Body of pancreas (tissue), 4 donors: ENCODE results near the gene SPACA6. TPM values are rescaled to one million over a fixed set of nuclear protein-coding genes. Genes with fewer than 3 reads are reported as not detected.
"Not testable (repeated sequence)": the region's sequence is repeated elsewhere in the genome, so short reads cannot be mapped to it uniquely, and the experiment has no call there.

ENCODE experiments used
- ATAC-seq: fragments of 150-250 bp; one replicate; pipeline ENCODE4 v1.9.1; 2016
- DNase-seq, 4 donors: peaks; one replicate each; pipeline ENCODE4 v3.0.0-alpha.2; 2019
- H3K27ac ChIP-seq, 4 donors: fragments of 200-600 bp; sonication (generic); 1 replicate in 3 of 4; 2 replicates in 1 of 4; pipeline versions ENCODE4 v1.5.1 to v1.6.1; 2016 to 2019; ENCODE audit warnings: mild to moderate bottlenecking in 1 of 4, mixed read lengths in 1 of 4, moderate library complexity in 1 of 4
- H3K27me3 ChIP-seq, 2 donors: fragments of 200-600 bp; sonication (generic); one replicate each; pipeline ENCODE4 v1.6.0; 2016; ENCODE audit warnings: mild to moderate bottlenecking in 1 of 2
- H3K36me3 ChIP-seq, 2 donors: fragments of 200-600 bp; sonication (generic); replicated peaks in 1 of 2; 2 replicates each; pipeline ENCODE4 v1.5.1; 2016; ENCODE audit warnings: low read depth in 2 of 2; ENCODE audit not compliant: insufficient read depth in 1 of 2
- H3K4me1 ChIP-seq: fragments of 200-600 bp; sonication (generic); one replicate; pipeline ENCODE4 v1.6.0; 2016
- H3K4me3 ChIP-seq, 2 donors: fragments of 200-600 bp; sonication (generic); 1 replicate in 1 of 2; 2 replicates in 1 of 2; pipeline ENCODE4 v1.5.1; 2016 to 2019
- H3K9me3 ChIP-seq, 3 donors: fragments of 200-600 bp; sonication (generic); 1 replicate in 2 of 3; 2 replicates in 1 of 3; pipeline ENCODE4 v1.5.1; 2016
- CTCF ChIP-seq, 7 experiments: fragments of 450-650 bp in 4 of 7; fragments of 200-600 bp in 3 of 7; sonication (generic) in 3 of 7; IDR thresholded peaks; one replicate each; pipeline ENCODE4 v1.5.1; 2016 to 2019; ENCODE audit warnings: antibody characterized with exemption in 7 of 7
- POLR2A ChIP-seq, 3 donors: fragments of 450-650 bp; IDR thresholded peaks; one replicate each; pipeline ENCODE4 v1.6.1; 2016; ENCODE audit warnings: antibody characterized with exemption in 3 of 3, mild to moderate bottlenecking in 2 of 3
- WGBS, 2 donors: methylation state at CpG; one replicate each; pipeline ENCODE4 v1.1.5; 2017; 5-methylcytosine and 5-hydroxymethylcytosine counted together
- intact Hi-C: fragments of 100-400 bp; cut with DNase I; formaldehyde crosslinking; loops from one replicate; pipeline ENCODE4 v1.15.1; 2023
- total RNA-seq, 2 donors: library from RNA; depleted of rRNA; stranded (reverse); fragments of >200 nt; gene quantifications; one replicate each; pipeline ENCODE4 v1.1.0, GENCODE V29; 2016

The SPACA6 gene
- 10 to 100 TPM in 1 of 2 donors, 1 to 10 TPM in 1; 7.9 to 16.3 TPM for total RNA-seq

GRCh38 chr19:51693260-51693659 lies at the start of gene SPACA6:
Gene SPACA6 (plus strand): TSS chr19:51693330. CDS start chr19:51693527, 197 bp downstream.
- H3K36me3 ChIP-seq: no peaks in the 10 kb centered on the region
- ATAC-seq: no peak

GRCh38 chr19:51644636-51645271 lies 48.4 kb upstream of the SPACA6 start:
- TF ChIP-seq CTCF (IDR thresholded peaks at IDR 0.05): no peak
- no peak for TF ChIP-seq POLR2A (IDR thresholded peaks at IDR 0.05)
- no peak overlapping the region for H3K4me3 ChIP-seq
- intact Hi-C loops: no loop called here
- 26 to 33% methylated on average over 10 to 11 of the region's 11 CpGs for WGBS, 2 donors
- H3K4me1 ChIP-seq: no peaks in the 10 kb centered on the region
- ATAC-seq: no peak
- H3K27me3 ChIP-seq: peaks cover 0 to 5% of the 10 kb centered on the region in 2 donors
- H3K36me3 ChIP-seq: no peaks in the 10 kb centered on the region
- DNase-seq: peak in 1 of 4 donors; percentile 32
- no peaks in the 10 kb centered on the region for H3K9me3 ChIP-seq
- H3K27ac ChIP-seq: no peak overlapping the region

More at GRCh38 chr19:51693260-51693659, at the start of gene SPACA6:
- 73 to 80% methylated on average over 2 to 8 of the region's 8 CpGs for WGBS, 2 donors
- intact Hi-C loops: loop anchor here (10.0 kb wide), 1 partner anchor 98 kb away; no protein-coding TSS in a partner anchor
- Histone ChIP-seq H3K27me3 (no peaks in the 10 kb centered on the region), H3K9me3 (no peaks in the 10 kb centered on the region), H3K4me1 (peaks cover 21% of the 10 kb centered on the region), H3K4me3 (no peak within 1 kb of the TSS), H3K27ac (peak within 1 kb of the TSS in 3 of 4 donors; percentile 28 to 92 (median 90))
- TF ChIP-seq CTCF (IDR thresholded peaks at IDR 0.05) (no peak), POLR2A (IDR thresholded peaks at IDR 0.05) (no peak)
- DNase-seq: no peak

DNA sequence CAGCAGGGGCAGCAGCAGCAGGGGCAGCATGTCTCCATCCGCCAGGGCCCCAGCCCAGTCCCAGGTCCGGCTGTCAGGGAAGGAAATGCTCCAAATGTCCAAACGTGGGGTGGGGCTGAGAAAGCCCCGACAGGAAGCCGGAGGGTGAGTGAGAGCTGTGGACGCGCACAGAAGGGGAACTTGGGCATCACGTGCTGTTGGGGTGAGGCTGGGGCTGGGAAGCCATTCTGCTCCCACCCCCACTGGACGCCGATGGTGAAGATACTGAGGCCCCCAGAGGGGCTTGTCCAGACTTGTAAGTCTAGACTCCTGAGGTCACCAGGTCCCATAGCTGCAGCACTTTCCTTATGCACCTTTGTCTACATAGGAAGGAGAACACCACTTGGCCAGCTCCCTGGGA lies 46.4 kb upstream of the SPACA6 start, which contains the start of gene SIGLEC14:
Gene SIGLEC14 (minus strand): TSS at position 96 of the 400 bp plus-strand sequence. CDS start 66 bp downstream, at position 30.
- H3K27ac ChIP-seq, H3K27me3 ChIP-seq, H3K36me3 ChIP-seq, H3K4me3 ChIP-seq, H3K9me3 ChIP-seq, H3K4me1 ChIP-seq, ATAC-seq, intact Hi-C loops, DNase-seq: not testable (repeated sequence)
- WGBS, 2 donors: 37 to 60% methylated on average over 1 to 4 of the region's 10 CpGs

- H3K9me3 ChIP-seq: no peaks in the 10 kb centered on the region
- 68 to 70% methylated on average over 5 to 6 of the region's 6 CpGs for WGBS, 2 donors
- DNase-seq (no peak), ATAC-seq (no peak)
- H3K4me3 ChIP-seq: no peak overlapping the region
- no peaks in the 10 kb centered on the region for H3K27me3 ChIP-seq
- H3K27ac ChIP-seq: no peak overlapping the region
- intact Hi-C loops: no loop called here
- no peaks in the 10 kb centered on the region for H3K36me3 ChIP-seq
- H3K4me1 ChIP-seq: no peaks in the 10 kb centered on the region
- no peak for TF ChIP-seq CTCF (IDR thresholded peaks at IDR 0.05)
- no peak for TF ChIP-seq POLR2A (IDR thresholded peaks at IDR 0.05)
Observed at GRCh38 chr19:51647318-51647717, 45.8 kb upstream of the SPACA6 start.

- no peaks in the 10 kb centered on the region for H3K27me3 ChIP-seq
- H3K9me3 ChIP-seq: no peaks in the 10 kb centered on the region
- H3K4me1 ChIP-seq: no peaks in the 10 kb centered on the region
- TF ChIP-seq CTCF (IDR thresholded peaks at IDR 0.05) (no peak), POLR2A (IDR thresholded peaks at IDR 0.05) (no peak)
- no peak overlapping the region for H3K4me3 ChIP-seq
- WGBS, 2 donors: 49 to 63% methylated on average over 7 of the region's 7 CpGs
- DNase-seq (peak in 1 of 4 donors; percentile 49), ATAC-seq (no peak)
- no peaks in the 10 kb centered on the region for H3K36me3 ChIP-seq
- no peak overlapping the region for H3K27ac ChIP-seq
- intact Hi-C loops: loop anchor here (10.0 kb wide), 1 partner anchor 177 kb away; the partner anchor contains the start of gene CEACAM18
Observed at GRCh38 chr19:51651216-51651846, 41.8 kb upstream of the SPACA6 start.
